Mucosa of descending colon (tissue), 3 donors: Measurements from ENCODE around the gene GTPBP1. TPM values are rescaled to one million over a fixed set of nuclear protein-coding genes. Genes with fewer than 3 reads are reported as not detected.

Experiments used
- ATAC-seq: fragments of 200-7000 bp; cut with Tn5 transposase; one replicate; pipeline ENCODE4 v1.9.1; 2020; ENCODE audit warnings: mild to moderate bottlenecking, moderate library complexity
- DNase-seq, 3 donors: peaks; one replicate each; pipeline ENCODE4 v3.0.0-alpha.2; 2020
- H3K36me3 ChIP-seq: fragments of 200-600 bp; one replicate; pipeline ENCODE4 v1.8.0; 2021; ENCODE audit warnings: low read depth, mild to moderate bottlenecking
- H3K4me1 ChIP-seq: fragments of 200-600 bp; one replicate; pipeline ENCODE4 v1.8.0; 2021; ENCODE audit warnings: low read depth, mild to moderate bottlenecking
- H3K4me3 ChIP-seq: fragments of 200-600 bp; one replicate; pipeline ENCODE4 v1.8.0; 2021; ENCODE audit warnings: mild to moderate bottlenecking
- H3K9me3 ChIP-seq: fragments of 200-600 bp; one replicate; pipeline ENCODE4 v1.8.0; 2021; ENCODE audit warnings: mild to moderate bottlenecking
- CTCF ChIP-seq: fragments of 200-600 bp; IDR thresholded peaks from one replicate; pipeline ENCODE4 v1.8.0; 2022; ENCODE audit warnings: antibody characterized with exemption, mild to moderate bottlenecking
- intact Hi-C, 2 donors: fragments of 100-400 bp; cut with DNase I in 1 of 2; cut with micrococcal nuclease in 1 of 2; formaldehyde crosslinking; loops; one replicate each; pipeline versions ENCODE4 v1.11.0 to v1.11.1; 2022; cut with DNase I, micrococcal nuclease
- total RNA-seq, 3 donors: library from RNA; stranded (reverse); fragmentation: NEBNext Ultra II Directional in 2 of 3; extraction: Animal tissue kit (Norgen Biotek cat#: 25700) in 2 of 3; gene quantifications; one replicate each; pipeline versions ENCODE4 v1.2.1 to v1.2.4, GENCODE V29; 2021 to 2023
- donor health status: DM: no; HTN: no; CAD: no; lungs with moderate emphysema.
- donor health status: DM: no; HTN: no; CAD: no.
- donor health status: DM: no; HTN: yes; CAD: no.

GTPBP1 gene
- total RNA-seq, 3 donors from 2014 or later = 73.1 to 96.8 (median 76.8) TPM

DNA sequence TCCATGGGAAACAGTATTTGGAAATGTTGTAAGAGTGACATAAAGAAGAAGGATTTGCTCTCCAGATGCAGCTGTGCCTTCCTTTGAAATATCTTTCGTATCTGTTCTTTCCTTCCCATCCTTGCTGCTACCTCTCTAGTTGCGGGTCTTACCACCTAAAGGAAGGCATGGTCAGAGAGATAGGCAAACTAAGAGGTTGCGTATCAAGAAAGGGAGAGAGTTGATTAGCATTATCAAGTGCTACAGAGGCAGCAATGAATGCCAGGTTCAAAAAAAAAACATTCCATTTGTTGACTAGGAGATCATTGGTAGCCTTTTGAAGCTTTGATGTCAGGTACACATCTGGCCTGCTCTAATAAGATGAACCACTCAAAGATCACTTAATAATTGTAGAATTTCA lies 4.6 kb downstream of the GTPBP1 start:
- no peak for TF ChIP-seq CTCF
- peaks cover 24% of the 10 kb centered on the region for H3K4me1 ChIP-seq
- DNase-seq (no peak), ATAC-seq (no peak)
- H3K36me3 ChIP-seq = no peaks in the 10 kb centered on the region
- intact Hi-C loops = no loop called here
- no peak overlapping the region for H3K4me3 ChIP-seq
- no peaks in the 10 kb centered on the region for H3K9me3 ChIP-seq

- H3K4me3 ChIP-seq = no peak overlapping the region
- H3K36me3 ChIP-seq = no peaks in the 10 kb centered on the region
- no peak for DNase-seq
- no peaks in the 10 kb centered on the region for H3K9me3 ChIP-seq
- TF ChIP-seq CTCF = no peak
- H3K4me1 ChIP-seq = peaks cover 20% of the 10 kb centered on the region
- no peak for ATAC-seq
- intact Hi-C loops = no loop called here
Measured at GRCh38 chr22:38710866-38711265, 5.1 kb downstream of the GTPBP1 start.

DNA sequence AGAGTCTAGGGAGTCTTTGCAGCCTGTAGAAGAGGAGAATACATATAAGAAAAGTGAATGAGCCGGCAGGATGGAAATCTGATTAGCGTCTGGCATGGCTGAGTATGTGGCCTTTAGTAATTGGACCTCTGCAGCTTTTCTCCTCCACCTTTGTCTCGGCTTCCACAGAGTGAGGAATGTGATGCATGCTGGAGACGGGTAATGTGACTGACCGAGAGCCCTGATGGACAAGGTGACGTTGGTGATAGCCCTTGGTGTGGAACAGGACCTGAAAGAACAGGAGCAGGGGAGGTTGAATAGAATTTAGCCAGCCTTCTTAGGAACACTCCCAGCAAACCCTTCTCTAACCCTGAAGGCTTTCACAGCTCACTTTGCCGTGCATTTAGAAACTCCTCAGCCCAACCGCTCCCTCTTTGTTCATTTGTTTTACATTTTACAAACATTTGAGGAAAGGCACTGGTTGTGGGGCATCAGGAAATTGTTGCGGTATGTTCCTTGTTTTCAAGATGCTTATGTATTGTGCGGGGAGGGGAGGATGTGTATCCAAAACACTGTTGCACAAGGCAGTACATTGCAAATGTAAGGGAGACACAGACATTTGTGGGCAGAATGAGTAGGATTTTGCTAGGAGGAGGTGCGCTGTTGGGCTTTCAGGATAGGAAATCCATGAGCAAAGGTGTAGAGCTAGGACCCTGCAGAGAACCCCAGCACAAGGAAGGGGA lies 6.9 kb downstream of the GTPBP1 start:
- H3K4me1 ChIP-seq = peaks cover 13% of the 10 kb centered on the region
- H3K36me3 ChIP-seq = no peaks in the 10 kb centered on the region

GRCh38 chr22:38713921-38714320 lies 8.2 kb downstream of the GTPBP1 start:
- no peaks in the 10 kb centered on the region for H3K36me3 ChIP-seq
- intact Hi-C loops = no loop called here
- H3K4me1 ChIP-seq = peaks cover under 1% of the 10 kb centered on the region
- DNase-seq (no peak), ATAC-seq (no peak)
- no peak overlapping the region for H3K4me3 ChIP-seq
- no peak for TF ChIP-seq CTCF
- no peaks in the 10 kb centered on the region for H3K9me3 ChIP-seq

More for the DNA sequence above, 6.9 kb downstream of the GTPBP1 start:
- intact Hi-C loops = no loop called here
- DNase-seq (no peak), ATAC-seq (no peak)
- no peak for TF ChIP-seq CTCF
- H3K4me3 ChIP-seq = no peak overlapping the region
- no peaks in the 10 kb centered on the region for H3K9me3 ChIP-seq

DNA sequence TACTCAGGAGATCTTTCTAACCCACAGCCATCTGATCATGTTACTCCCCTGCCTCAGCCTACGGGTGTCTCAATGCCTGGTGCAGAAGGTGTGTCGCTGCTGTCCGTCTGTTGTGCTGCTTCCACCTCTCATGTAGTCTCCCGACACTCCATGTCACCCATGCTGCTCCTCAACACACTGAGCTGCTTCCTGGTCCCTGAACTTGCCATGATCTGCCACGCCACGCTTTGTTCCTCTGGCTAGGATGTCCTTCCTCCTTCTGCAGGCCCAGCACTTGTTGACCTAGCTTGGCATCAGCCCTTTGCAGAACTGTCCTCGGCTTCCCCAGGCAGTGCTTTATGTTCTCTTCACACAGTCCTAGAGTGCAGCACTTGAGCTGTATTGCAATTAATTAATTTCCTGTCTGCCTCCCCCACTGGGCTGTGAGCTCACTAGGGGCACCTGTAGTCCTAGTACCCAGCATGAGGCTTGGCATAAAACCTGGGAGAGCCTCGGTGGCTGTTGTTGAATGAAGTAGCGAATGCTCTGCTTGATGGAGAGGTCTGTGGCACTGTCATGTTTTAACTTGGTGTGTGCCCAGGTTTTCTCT lies 9.5 kb downstream of the GTPBP1 start:
- ATAC-seq (no peak), DNase-seq (no peak)
- no peaks in the 10 kb centered on the region for H3K9me3 ChIP-seq
- H3K36me3 ChIP-seq = no peaks in the 10 kb centered on the region
- no peak overlapping the region for H3K4me3 ChIP-seq
- no peak for TF ChIP-seq CTCF
- no peaks in the 10 kb centered on the region for H3K4me1 ChIP-seq
- intact Hi-C loops = no loop called here
